ENCODE data around the gene ERBB4.

ERBB4 gene

GRCh38 chr2:211939177-211939576, 599.4 kb downstream of the ERBB4 start:
- H2AK5ac ChIP-seq (ENCODE audit: low read depth, low read length) = no peak overlapping the region
- no peak overlapping the region for H3K27ac ChIP-seq (replicated peaks; ENCODE audit: low read length)
- no peak overlapping the region for H2BK15ac ChIP-seq (ENCODE audit: low read length)
- H3K4me2 ChIP-seq (ENCODE audit: insufficient read depth, low read length, poor library complexity, severe bottlenecking) = no peak overlapping the region
- H3K4me1 ChIP-seq (ENCODE audit: control insufficient read depth in 2 of 2, insufficient read depth in 1 of 2, low read depth in 1 of 2, low read length in 2 of 2) = peaks cover 0 to 7% of the 10 kb centered on the region in 2 donors
- H3K36me3 ChIP-seq (replicated peaks in 1 of 2; ENCODE audit: control insufficient read depth in 2 of 2, insufficient read depth in 2 of 2, low read length in 2 of 2) = no peaks in the 10 kb centered on the region
- H2AFZ ChIP-seq (ENCODE audit: low read length) = no peak overlapping the region
- no peak overlapping the region for H3K23ac ChIP-seq (ENCODE audit: low read depth, low read length, poor library complexity)
- H3K9ac ChIP-seq (ENCODE audit: low read depth, low read length, poor library complexity) = no peak overlapping the region
- no CpG with 5 or more reads among the region's 2 CpGs for WGBS, 2 donors (ENCODE audit: extremely low coverage in 2 of 2, insufficient read length in 2 of 2, insufficient replicate concordance in 1 of 2)
- no peaks in the 10 kb centered on the region for H3K79me1 ChIP-seq (ENCODE audit: low read depth, low read length)
- H2BK5ac ChIP-seq (ENCODE audit: low read length) = no peak overlapping the region
- no peak for DNase-seq (ENCODE audit: low spot score)
- no peak overlapping the region for H4K8ac ChIP-seq (ENCODE audit: low read depth, low read length)
- H3K14ac ChIP-seq (ENCODE audit: low read length) = no peak overlapping the region
- no peak overlapping the region for H4K91ac ChIP-seq (ENCODE audit: low read depth, low read length, poor library complexity)
- no peaks in the 10 kb centered on the region for H3K9me3 ChIP-seq (replicated peaks in 1 of 2; ENCODE audit: control insufficient read depth in 2 of 2, insufficient read depth in 1 of 2, low read depth in 1 of 2, low read length in 2 of 2)
- H2BK120ac ChIP-seq (ENCODE audit: low read depth, low read length) = no peak overlapping the region
- H3K4ac ChIP-seq (ENCODE audit: low read length) = no peak overlapping the region
- H2BK12ac ChIP-seq (ENCODE audit: low read length) = no peak overlapping the region
- H3K18ac ChIP-seq (ENCODE audit: low read length) = no peak overlapping the region
- no peaks in the 10 kb centered on the region for H3K27me3 ChIP-seq (ENCODE audit: control insufficient read depth in 3 of 3, insufficient read depth in 3 of 3, low read depth in 1 of 3, low read length in 3 of 3)
- no peak overlapping the region for H3K4me3 ChIP-seq (ENCODE audit: low read length in 2 of 2)

GRCh38 chr2:211934811-211935210, 603.8 kb downstream of the ERBB4 start:
- H3K4me2 ChIP-seq (ENCODE audit: insufficient read depth, low read length, poor library complexity, severe bottlenecking) = no peak overlapping the region
- H2AK5ac ChIP-seq (ENCODE audit: low read depth, low read length) = no peak overlapping the region
- H2BK120ac ChIP-seq (ENCODE audit: low read depth, low read length) = no peak overlapping the region
- no peaks in the 10 kb centered on the region for H3K36me3 ChIP-seq (replicated peaks in 1 of 2; ENCODE audit: control insufficient read depth in 2 of 2, insufficient read depth in 2 of 2, low read length in 2 of 2)
- H3K4ac ChIP-seq (ENCODE audit: low read length) = no peak overlapping the region
- H3K23ac ChIP-seq (ENCODE audit: low read depth, low read length, poor library complexity) = no peak overlapping the region
- H2BK5ac ChIP-seq (ENCODE audit: low read length) = no peak overlapping the region
- no peaks in the 10 kb centered on the region for H3K27me3 ChIP-seq (ENCODE audit: control insufficient read depth in 3 of 3, insufficient read depth in 3 of 3, low read depth in 1 of 3, low read length in 3 of 3)
- no peak overlapping the region for H3K14ac ChIP-seq (ENCODE audit: low read length)
- H3K9ac ChIP-seq (ENCODE audit: low read depth, low read length, poor library complexity) = no peak overlapping the region
- H3K4me1 ChIP-seq (ENCODE audit: control insufficient read depth in 2 of 2, insufficient read depth in 1 of 2, low read depth in 1 of 2, low read length in 2 of 2) = peaks cover 0 to 9% of the 10 kb centered on the region in 2 donors
- H3K4me3 ChIP-seq (ENCODE audit: low read length in 2 of 2) = no peak overlapping the region
- no peak overlapping the region for H2AFZ ChIP-seq (ENCODE audit: low read length)
- no peak overlapping the region for H2BK15ac ChIP-seq (ENCODE audit: low read length)
- no peak for DNase-seq (ENCODE audit: low spot score)
- H4K91ac ChIP-seq (ENCODE audit: low read depth, low read length, poor library complexity) = no peak overlapping the region
- H3K27ac ChIP-seq (replicated peaks; ENCODE audit: low read length) = no peak overlapping the region
- H3K18ac ChIP-seq (ENCODE audit: low read length) = no peak overlapping the region
- H4K8ac ChIP-seq (ENCODE audit: low read depth, low read length) = no peak overlapping the region
- WGBS, 2 donors (ENCODE audit: extremely low coverage in 2 of 2, insufficient read length in 2 of 2, insufficient replicate concordance in 1 of 2) = no CpG with 5 or more reads among the region's 1 CpG
- H3K9me3 ChIP-seq (replicated peaks in 1 of 2; ENCODE audit: control insufficient read depth in 2 of 2, insufficient read depth in 1 of 2, low read depth in 1 of 2, low read length in 2 of 2) = no peaks in the 10 kb centered on the region
- no peak overlapping the region for H2BK12ac ChIP-seq (ENCODE audit: low read length)
- no peaks in the 10 kb centered on the region for H3K79me1 ChIP-seq (ENCODE audit: low read depth, low read length)

GRCh38 chr2:211931314-211931713, 607.3 kb downstream of the ERBB4 start:
- H3K27ac ChIP-seq (replicated peaks; ENCODE audit: low read length) = no peak overlapping the region
- no peaks in the 10 kb centered on the region for H3K9me3 ChIP-seq (replicated peaks in 1 of 2; ENCODE audit: control insufficient read depth in 2 of 2, insufficient read depth in 1 of 2, low read depth in 1 of 2, low read length in 2 of 2)
- no peaks in the 10 kb centered on the region for H3K79me1 ChIP-seq (ENCODE audit: low read depth, low read length)
- H3K18ac ChIP-seq (ENCODE audit: low read length) = no peak overlapping the region
- H3K4ac ChIP-seq (ENCODE audit: low read length) = no peak overlapping the region
- no peak overlapping the region for H2AK5ac ChIP-seq (ENCODE audit: low read depth, low read length)
- no peak overlapping the region for H3K4me2 ChIP-seq (ENCODE audit: insufficient read depth, low read length, poor library complexity, severe bottlenecking)
- no peak overlapping the region for H2BK15ac ChIP-seq (ENCODE audit: low read length)
- H3K36me3 ChIP-seq (replicated peaks in 1 of 2; ENCODE audit: control insufficient read depth in 2 of 2, insufficient read depth in 2 of 2, low read length in 2 of 2) = no peaks in the 10 kb centered on the region
- WGBS, 2 donors (ENCODE audit: extremely low coverage in 2 of 2, insufficient read length in 2 of 2, insufficient replicate concordance in 1 of 2) = no CpG with 5 or more reads among the region's 3 CpGs
- no peak overlapping the region for H3K23ac ChIP-seq (ENCODE audit: low read depth, low read length, poor library complexity)
- no peak overlapping the region for H3K9ac ChIP-seq (ENCODE audit: low read depth, low read length, poor library complexity)
- H2BK5ac ChIP-seq (ENCODE audit: low read length) = no peak overlapping the region
- no peaks in the 10 kb centered on the region for H3K27me3 ChIP-seq (ENCODE audit: control insufficient read depth in 3 of 3, insufficient read depth in 3 of 3, low read depth in 1 of 3, low read length in 3 of 3)
- no peak overlapping the region for H4K91ac ChIP-seq (ENCODE audit: low read depth, low read length, poor library complexity)
- no peak for DNase-seq (ENCODE audit: low spot score)
- H4K8ac ChIP-seq (ENCODE audit: low read depth, low read length) = no peak overlapping the region
- peaks cover 0 to 26% of the 10 kb centered on the region in 2 donors for H3K4me1 ChIP-seq (ENCODE audit: control insufficient read depth in 2 of 2, insufficient read depth in 1 of 2, low read depth in 1 of 2, low read length in 2 of 2)
- H2BK120ac ChIP-seq (ENCODE audit: low read depth, low read length) = no peak overlapping the region
- H3K4me3 ChIP-seq (ENCODE audit: low read length in 2 of 2) = no peak overlapping the region
- no peak overlapping the region for H2BK12ac ChIP-seq (ENCODE audit: low read length)
- no peak overlapping the region for H2AFZ ChIP-seq (ENCODE audit: low read length)
- H3K14ac ChIP-seq (ENCODE audit: low read length) = no peak overlapping the region

GRCh38 chr2:211930331-211930730, 608.3 kb downstream of the ERBB4 start:
- Histone ChIP-seq H3K23ac (ENCODE audit: low read depth, low read length, poor library complexity) (no peak overlapping the region), H3K14ac (ENCODE audit: low read length) (no peak overlapping the region), H3K4me3 (ENCODE audit: low read length in 2 of 2) (no peak overlapping the region), H2AK5ac (ENCODE audit: low read depth, low read length) (no peak overlapping the region), H2BK12ac (ENCODE audit: low read length) (no peak overlapping the region), H3K18ac (ENCODE audit: low read length) (no peak overlapping the region), H3K27ac (replicated peaks; ENCODE audit: low read length) (no peak overlapping the region), H3K9me3 (replicated peaks in 1 of 2; ENCODE audit: control insufficient read depth in 2 of 2, insufficient read depth in 1 of 2, low read depth in 1 of 2, low read length in 2 of 2) (no peaks in the 10 kb centered on the region), H3K4me2 (ENCODE audit: insufficient read depth, low read length, poor library complexity, severe bottlenecking) (no peak overlapping the region), H3K79me1 (ENCODE audit: low read depth, low read length) (no peaks in the 10 kb centered on the region), H3K4ac (ENCODE audit: low read length) (no peak overlapping the region), H4K91ac (ENCODE audit: low read depth, low read length, poor library complexity) (no peak overlapping the region), H2BK120ac (ENCODE audit: low read depth, low read length) (no peak overlapping the region), H3K36me3 (replicated peaks in 1 of 2; ENCODE audit: control insufficient read depth in 2 of 2, insufficient read depth in 2 of 2, low read length in 2 of 2) (no peaks in the 10 kb centered on the region), H2AFZ (ENCODE audit: low read length) (no peak overlapping the region), H3K9ac (ENCODE audit: low read depth, low read length, poor library complexity) (no peak overlapping the region), H2BK15ac (ENCODE audit: low read length) (no peak overlapping the region), H2BK5ac (ENCODE audit: low read length) (no peak overlapping the region), H3K27me3 (ENCODE audit: control insufficient read depth in 3 of 3, insufficient read depth in 3 of 3, low read depth in 1 of 3, low read length in 3 of 3) (no peaks in the 10 kb centered on the region), H3K4me1 (ENCODE audit: control insufficient read depth in 2 of 2, insufficient read depth in 1 of 2, low read depth in 1 of 2, low read length in 2 of 2) (peaks cover 0 to 26% of the 10 kb centered on the region in 2 donors), H4K8ac (ENCODE audit: low read depth, low read length) (no peak overlapping the region)
- no peak for DNase-seq (ENCODE audit: low spot score)
- no CpG with 5 or more reads among the region's 4 CpGs for WGBS, 2 donors (ENCODE audit: extremely low coverage in 2 of 2, insufficient read length in 2 of 2, insufficient replicate concordance in 1 of 2)

Measured in neuronal stem cell (in vitro differentiated cells).